ENCODE data around the gene PLEKHM2.

PLEKHM2 gene

DNA sequence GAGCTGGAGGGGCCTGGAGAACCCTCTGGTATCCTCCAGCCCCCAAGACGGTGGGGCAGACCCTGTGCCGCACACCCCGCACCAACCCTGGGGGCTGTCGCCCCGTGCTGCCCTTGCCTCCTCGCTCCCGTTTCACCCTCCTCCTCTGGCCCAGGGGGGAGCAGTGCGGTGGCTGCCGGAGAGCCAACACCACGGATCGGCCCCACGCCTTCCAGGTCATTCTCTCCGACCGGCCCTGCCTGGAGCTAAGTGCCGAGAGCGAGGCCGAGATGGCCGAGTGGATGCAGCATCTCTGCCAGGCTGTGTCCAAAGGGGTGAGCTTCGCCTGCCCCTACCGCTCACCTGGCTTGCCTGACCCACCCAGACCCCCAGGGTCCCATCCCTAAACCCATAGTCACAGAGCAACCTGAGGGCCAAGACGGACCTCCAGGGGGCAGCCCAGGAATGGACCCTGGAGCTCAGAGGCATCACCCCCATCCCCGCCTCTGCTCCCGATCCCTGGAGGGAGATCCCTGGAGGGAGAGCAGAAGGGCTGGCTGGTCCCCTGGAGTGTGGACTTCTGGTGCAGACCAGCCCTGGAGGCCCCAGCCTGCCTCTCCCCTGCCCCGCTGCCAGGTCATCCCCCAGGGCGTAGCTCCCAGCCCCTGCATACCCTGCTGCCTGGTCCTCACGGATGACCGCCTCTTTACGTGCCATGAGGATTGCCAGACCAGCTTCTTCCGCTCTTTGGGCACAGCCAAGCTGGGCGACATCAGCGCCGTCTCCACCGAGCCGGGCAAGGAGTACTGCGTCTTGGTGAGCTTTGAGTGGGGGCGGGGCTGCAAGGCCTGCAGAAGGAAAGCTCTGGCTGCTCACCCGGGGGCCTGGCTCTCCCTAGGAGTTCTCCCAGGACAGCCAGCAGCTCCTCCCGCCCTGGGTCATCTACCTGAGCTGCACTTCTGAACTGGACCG is 47.9 kb downstream of the PLEKHM2 start:
- H3K79me2 ChIP-seq (ENCODE audit: control insufficient read depth, low read length): no peaks in the 10 kb centered on the region
- H3F3A ChIP-seq (ENCODE audit: control insufficient read depth, insufficient read depth): no peaks in the 10 kb centered on the region
- H3K4me3 ChIP-seq (ENCODE audit: low read length): no peak overlapping the region
- no peaks in the 10 kb centered on the region for H4K20me1 ChIP-seq (ENCODE audit: control insufficient read depth, insufficient read depth, low read depth, low read length)
- TF ChIP-seq EZH2phosphoT487 (IDR thresholded peaks at IDR 0.05; ENCODE audit: borderline replicate concordance, low read length) (no peak), CTCF (IDR thresholded peaks at IDR 0.05; ENCODE audit: low read depth, low read length, poor library complexity, severe bottlenecking) (no peak)
- no peak overlapping the region for H3K27ac ChIP-seq (ENCODE audit: low read depth, low read length)
- no peaks in the 10 kb centered on the region for H3K9me3 ChIP-seq (ENCODE audit: control insufficient read depth, insufficient read depth, low read length)
- no peaks in the 10 kb centered on the region for H3K9me2 ChIP-seq (replicated peaks; ENCODE audit: control insufficient read depth, low read length)
- no peaks in the 10 kb centered on the region for H3K4me1 ChIP-seq (ENCODE audit: control insufficient read depth, low read length)
- no peak overlapping the region for H3K4me2 ChIP-seq (ENCODE audit: low read length)
- peaks cover 32% of the 10 kb centered on the region for H3K36me3 ChIP-seq (ENCODE audit: control insufficient read depth, low read length)
- no peaks in the 10 kb centered on the region for H3K27me3 ChIP-seq (ENCODE audit: control insufficient read depth, low read length)

DNA sequence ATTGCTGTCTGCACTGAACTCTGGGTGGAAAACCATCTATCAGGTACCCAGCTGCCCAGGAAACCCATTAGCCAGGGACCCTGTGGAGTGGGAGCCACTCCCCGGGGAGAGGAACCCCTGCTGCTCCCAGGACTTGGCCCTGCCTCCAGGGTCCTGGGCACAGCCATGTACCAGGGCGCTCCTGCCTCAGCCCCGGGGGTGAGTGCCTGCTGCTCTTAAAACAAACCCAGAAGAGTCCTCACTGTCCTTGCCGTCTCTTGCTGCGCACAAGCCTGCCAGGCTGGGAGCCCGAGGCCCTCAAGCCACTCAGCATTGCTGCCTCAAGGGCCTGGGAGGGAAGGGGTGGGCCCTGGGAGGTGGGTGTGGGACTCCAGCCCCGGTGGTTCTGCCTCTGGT is 48.6 kb downstream of the PLEKHM2 start:
- H3K79me2 ChIP-seq (ENCODE audit: control insufficient read depth, low read length): no peaks in the 10 kb centered on the region
- H3K4me1 ChIP-seq (ENCODE audit: control insufficient read depth, low read length): no peaks in the 10 kb centered on the region
- H3K4me2 ChIP-seq (ENCODE audit: low read length): no peak overlapping the region
- no peaks in the 10 kb centered on the region for H4K20me1 ChIP-seq (ENCODE audit: control insufficient read depth, insufficient read depth, low read depth, low read length)
- H3K9me2 ChIP-seq (replicated peaks; ENCODE audit: control insufficient read depth, low read length): no peaks in the 10 kb centered on the region
- no peaks in the 10 kb centered on the region for H3F3A ChIP-seq (ENCODE audit: control insufficient read depth, insufficient read depth)
- peaks cover 28% of the 10 kb centered on the region for H3K36me3 ChIP-seq (ENCODE audit: control insufficient read depth, low read length)
- H3K27me3 ChIP-seq (ENCODE audit: control insufficient read depth, low read length): no peaks in the 10 kb centered on the region
- no peaks in the 10 kb centered on the region for H3K9me3 ChIP-seq (ENCODE audit: control insufficient read depth, insufficient read depth, low read length)
- TF ChIP-seq EZH2phosphoT487 (IDR thresholded peaks at IDR 0.05; ENCODE audit: borderline replicate concordance, low read length) (no peak), CTCF (IDR thresholded peaks at IDR 0.05; ENCODE audit: low read depth, low read length, poor library complexity, severe bottlenecking) (no peak)
- H3K27ac ChIP-seq (ENCODE audit: low read depth, low read length): no peak overlapping the region
- H3K4me3 ChIP-seq (ENCODE audit: low read length): no peak overlapping the region

GRCh38 chr1:15733218-15733725 is 49.2 kb downstream of the PLEKHM2 start:
- H3K27me3 ChIP-seq (ENCODE audit: control insufficient read depth, low read length): no peaks in the 10 kb centered on the region
- no peaks in the 10 kb centered on the region for H3F3A ChIP-seq (ENCODE audit: control insufficient read depth, insufficient read depth)
- no peaks in the 10 kb centered on the region for H3K9me2 ChIP-seq (replicated peaks; ENCODE audit: control insufficient read depth, low read length)
- H4K20me1 ChIP-seq (ENCODE audit: control insufficient read depth, insufficient read depth, low read depth, low read length): no peaks in the 10 kb centered on the region
- no peak overlapping the region for H3K4me3 ChIP-seq (ENCODE audit: low read length)
- H3K36me3 ChIP-seq (ENCODE audit: control insufficient read depth, low read length): peaks cover 22% of the 10 kb centered on the region
- no peak overlapping the region for H3K27ac ChIP-seq (ENCODE audit: low read depth, low read length)
- no peaks in the 10 kb centered on the region for H3K9me3 ChIP-seq (ENCODE audit: control insufficient read depth, insufficient read depth, low read length)
- TF ChIP-seq CTCF (IDR thresholded peaks at IDR 0.05; ENCODE audit: low read depth, low read length, poor library complexity, severe bottlenecking) (no peak), EZH2phosphoT487 (IDR thresholded peaks at IDR 0.05; ENCODE audit: borderline replicate concordance, low read length) (no peak)
- H3K79me2 ChIP-seq (ENCODE audit: control insufficient read depth, low read length): no peaks in the 10 kb centered on the region
- no peaks in the 10 kb centered on the region for H3K4me1 ChIP-seq (ENCODE audit: control insufficient read depth, low read length)
- H3K4me2 ChIP-seq (ENCODE audit: low read length): no peak overlapping the region

Measured in DOHH2 (cell line).